GM12878 (cell line): ENCODE data around the gene LRRC39. TPM values are rescaled to one million over a fixed set of nuclear protein-coding genes. Genes with fewer than 3 reads are reported as not detected.

Source experiments
- ATAC-seq: fragments of 200-7000 bp; cut with Tn5 transposase; 3 replicates; pipeline ENCODE4 v1.9.1; 2020; ENCODE audit warnings: mild to moderate bottlenecking, moderate library complexity
- BruUV-seq: library from RNA; stranded (reverse); fragments of 400-500 nt; replicated peaks from 2 replicates; lab custom pipeline; 2021; lab: Mats Ljungman, UMichigan
- CTCF ChIA-PET: fragments of 300-600 bp; sonication (Branson Sonifier 250); formaldehyde crosslinking; extraction: SDS; loops from one replicate; lab custom pipeline; 2021; ENCODE audit warnings: inconsistent platforms; lab: Yijun Ruan, JAX
- POLR2A ChIA-PET: fragments of 350-600 bp; formaldehyde crosslinking; extraction: SDS; loops from one replicate; lab custom pipeline; 2021; ENCODE audit warnings: inconsistent platforms; lab: Charles Lee
- RAD21 ChIA-PET: fragments of 300-600 bp; sonication (Branson Sonifier 250); formaldehyde crosslinking; loops from one replicate; lab custom pipeline; 2023; ENCODE audit warnings: antibody characterized with exemption; ENCODE audit not compliant: unreplicated experiment; lab: Charles Lee
- SMC1A ChIA-PET: fragments of 300-600 bp; sonication (Branson Sonifier 250); formaldehyde crosslinking; loops from one replicate; lab custom pipeline; 2023; ENCODE audit not compliant: unreplicated experiment, uncharacterized antibody; lab: Charles Lee
- DNase-seq: peaks from one replicate; pipeline ENCODE4 v3.0.0-alpha.2; 2011; ENCODE audit warnings: low read depth, low spot score
- FAIRE-seq: peaks from 3 replicates; lab custom pipeline; 2011; peaks lifted over from hg19 to GRCh38; lab: Jason Lieb, UNC
- H2AFZ ChIP-seq: 2 replicates; pipeline ENCODE4 v1.6.0; 2011; ENCODE audit warnings: low read depth, low read length, control low read depth; ENCODE audit not compliant: control insufficient read depth
- H3K27ac ChIP-seq: 2 replicates; pipeline ENCODE4 v1.5.1; 2011; ENCODE audit warnings: control low read depth; ENCODE audit not compliant: control insufficient read depth, insufficient read depth
- H3K27me3 ChIP-seq, 2 experiments: replicated peaks in 1 of 2; 2 replicates each; pipeline versions ENCODE4 v1.6.0 to v1.6.1; 2011; ENCODE audit warnings: low read length in 1 of 2; ENCODE audit not compliant: control insufficient read depth in 2 of 2, insufficient read depth in 2 of 2
- H3K36me3 ChIP-seq, 2 experiments: 2 replicates each; pipeline ENCODE4 v1.5.1; 2011; ENCODE audit warnings: low read length in 1 of 2; ENCODE audit not compliant: control insufficient read depth in 2 of 2, insufficient read depth in 2 of 2
- H3K4me1 ChIP-seq: 2 replicates; pipeline ENCODE4 v1.6.1; 2011; ENCODE audit warnings: mild to moderate bottlenecking, low read length, moderate library complexity, mixed read lengths; ENCODE audit not compliant: control insufficient read depth, insufficient read depth
- H3K4me2 ChIP-seq: 2 replicates; pipeline ENCODE4 v1.6.0; 2011; ENCODE audit warnings: control low read depth; ENCODE audit not compliant: control insufficient read depth, insufficient read depth
- H3K4me3 ChIP-seq: fragments of 200-600 bp; sonication (generic); 2 replicates; pipeline ENCODE4 v1.5.1; 2016
- H3K79me2 ChIP-seq: 2 replicates; pipeline ENCODE4 v1.6.0; 2011; ENCODE audit warnings: low read length; ENCODE audit not compliant: control insufficient read depth, insufficient read depth
- H3K9ac ChIP-seq: 2 replicates; pipeline ENCODE4 v1.8.0; 2011; ENCODE audit warnings: low read length, control low read depth, mixed read lengths; ENCODE audit not compliant: control insufficient read depth, insufficient read depth
- H3K9me3 ChIP-seq: replicated peaks from 3 replicates; pipeline ENCODE4 v1.5.1; 2011; ENCODE audit warnings: mild to moderate bottlenecking, low read length; ENCODE audit not compliant: control insufficient read depth, insufficient read depth
- H4K20me1 ChIP-seq: 2 replicates; pipeline ENCODE4 v1.6.0; 2011; ENCODE audit not compliant: control insufficient read depth, insufficient read depth
- DPF2 ChIP-seq: fragments of 450-650 bp; IDR thresholded peaks from 2 replicates; pipeline ENCODE4 v1.6.1; 2017; ENCODE audit warnings: mild to moderate bottlenecking
- ETV6 ChIP-seq, 2 experiments: fragments of 450-650 bp in 1 of 2; IDR thresholded peaks in 1 of 2; conservative IDR thresholded peaks in 1 of 2; 2 replicates each; pipeline ENCODE4 v1.6.1; 2014; ENCODE audit warnings: antibody characterized with exemption in 1 of 2, borderline replicate concordance in 1 of 2, low read depth in 1 of 2, mild to moderate bottlenecking in 1 of 2, moderate library complexity in 1 of 2
- IKZF1 ChIP-seq: fragments of 450-650 bp; conservative IDR thresholded peaks from 2 replicates; pipeline ENCODE4 v1.6.1; 2017; ENCODE audit warnings: antibody characterized with exemption, mild to moderate bottlenecking
- IKZF2 ChIP-seq, 2 experiments: fragments of 450-650 bp; IDR thresholded peaks; 2 replicates each; pipeline ENCODE4 v1.6.1; 2017; ENCODE audit warnings: mild to moderate bottlenecking in 2 of 2, moderate library complexity in 2 of 2
- IRF4 ChIP-seq: IDR thresholded peaks from 2 replicates; pipeline ENCODE4 v1.6.1; 2011; ENCODE audit warnings: low read depth, low read length
- JUNB ChIP-seq: IDR thresholded peaks from 2 replicates; pipeline ENCODE4 v1.6.1; 2016; ENCODE audit warnings: antibody characterized with exemption, mild to moderate bottlenecking
- LARP7 ChIP-seq: fragments of 450-650 bp; IDR thresholded peaks from 2 replicates; pipeline ENCODE4 v1.6.1; 2017; ENCODE audit warnings: mild to moderate bottlenecking
- MLLT1 ChIP-seq: fragments of 450-650 bp; IDR thresholded peaks from 2 replicates; pipeline ENCODE4 v1.6.1; 2016; ENCODE audit warnings: mild to moderate bottlenecking
- MXI1 ChIP-seq: fragments of 150-350 bp; IDR thresholded peaks from 2 replicates; pipeline ENCODE4 v1.6.1; 2011; ENCODE audit warnings: low read depth, mild to moderate bottlenecking, inconsistent platforms, low read length, improper control_type of control experiment
- NFIC ChIP-seq: IDR thresholded peaks from 2 replicates; pipeline ENCODE4 v1.6.1; 2012; ENCODE audit warnings: low read depth, mild to moderate bottlenecking, inconsistent platforms, low read length, moderate library complexity
- PAX8 ChIP-seq: fragments of 450-650 bp; IDR thresholded peaks from 2 replicates; pipeline ENCODE4 v1.6.1; 2017; ENCODE audit warnings: mild to moderate bottlenecking, moderate library complexity
- POU2F2 ChIP-seq: IDR thresholded peaks from 3 replicates; pipeline ENCODE4 v1.6.1; 2011; ENCODE audit warnings: low read depth, mild to moderate bottlenecking, low read length, borderline replicate concordance
- RUNX3 ChIP-seq: IDR thresholded peaks from 2 replicates; pipeline ENCODE4 v1.6.1; 2012; ENCODE audit warnings: low read length, inconsistent platforms
- SIN3A ChIP-seq: IDR thresholded peaks from 2 replicates; pipeline ENCODE4 v1.6.1; 2012; ENCODE audit warnings: low read depth, low read length, improper control_type of control experiment
- SPI1 ChIP-seq: IDR thresholded peaks from 2 replicates; pipeline ENCODE4 v1.6.1; 2011; ENCODE audit warnings: low read depth, mild to moderate bottlenecking, low read length, moderate library complexity, borderline replicate concordance; ENCODE audit not compliant: insufficient read depth
- SUPT20H ChIP-seq: IDR thresholded peaks from 2 replicates; pipeline ENCODE4 v1.6.1; 2011; ENCODE audit warnings: low read depth, mild to moderate bottlenecking, low read length, moderate library complexity, borderline replicate concordance; ENCODE audit not compliant: control insufficient read depth
- TARDBP ChIP-seq: IDR thresholded peaks from 2 replicates; pipeline ENCODE4 v1.6.1; 2016; ENCODE audit warnings: borderline replicate concordance
- TCF7 ChIP-seq: IDR thresholded peaks from 2 replicates; pipeline ENCODE4 v1.6.1; 2014; ENCODE audit warnings: antibody characterized with exemption, borderline replicate concordance
- WRNIP1 ChIP-seq: IDR thresholded peaks from 2 replicates; pipeline ENCODE4 v1.6.1; 2011; ENCODE audit warnings: low read depth, low read length, improper control_type of control experiment, borderline replicate concordance
- ZBTB4 ChIP-seq: fragments of 450-650 bp; formaldehyde crosslinking; IDR thresholded peaks from 2 replicates; pipeline ENCODE4 v1.4.0; 2022; ENCODE audit warnings: mild to moderate bottlenecking, moderate library complexity
- ZNF24 ChIP-seq: fragments of 450-650 bp; IDR thresholded peaks from 2 replicates; pipeline ENCODE4 v1.6.1; 2017; ENCODE audit warnings: antibody characterized with exemption, mild to moderate bottlenecking
- WGBS: methylation state at CpG from one replicate; pipeline ENCODE4 v1.1.6; 2016; ENCODE audit warnings: low lambda C conversion rate; ENCODE audit not compliant: insufficient replicate concordance, insufficient coverage; ENCODE audit errors: missing lambda C conversion rate; 5-methylcytosine and 5-hydroxymethylcytosine counted together
- in situ Hi-C: fragments of 300-500 bp; cut with MboI; formaldehyde crosslinking; loops from 9 replicates; pipeline ENCODE4 v1.14.3; 2018; ENCODE audit warnings: mixed read lengths
- intact Hi-C: fragments of 100-400 bp; cut with micrococcal nuclease; formaldehyde crosslinking; loops from one replicate; pipeline ENCODE4 v1.14.2; 2022; ENCODE audit not compliant: unreplicated experiment
- polyA plus RNA-seq, 11 experiments: library from polyadenylated mRNA; depleted of rRNA in 4 of 11; unstranded in 6 of 11; stranded (reverse) in 5 of 11; fragments of >200 nt; fragmentation: Nextera tagmentation in 4 of 11; fragmentation: Illumina TruSeq in 1 of 11; extraction: Ambion mirVana in 4 of 11; extraction: Trizol in 1 of 11; gene quantifications; 1 replicate in 1 of 11; 2 replicates in 10 of 11; pipeline versions ENCODE4 v1.2.1 to v1.2.3, GENCODE V29; 2011 to 2016; ENCODE audit warnings: inconsistent platforms in 2 of 11, missing spikeins in 2 of 11, low read depth in 1 of 11
- total RNA-seq, 4 experiments: library from RNA; depleted of rRNA in 3 of 4; stranded (reverse); fragments of >200 nt in 3 of 4; fragmentation: Illumina TruSeq in 1 of 4; extraction: Trizol in 1 of 4; gene quantifications; 2 replicates each; pipeline versions ENCODE4 v1.2.1 to v1.2.3, GENCODE V29; 2013 to 2021

LRRC39 gene
- total and polyA plus RNA-seq, 10 of the 15 experiments (the other 5 are each of a cell fraction or from before 2014, with no cell fraction given) = 0.23 to 1.1 (median 0.56) TPM

- Histone ChIP-seq H2AFZ (no peak overlapping the region), H3K4me3 (no peak overlapping the region), H3K79me2 (no peaks in the 10 kb centered on the region), H3K36me3 (peaks cover 0 to 7% of the 10 kb centered on the region in 2 experiments; a peak in 2 of 4 replicates), H3K4me2 (peak overlapping the region; percentile 63; the same call in 1 of the 2 replicates), H3K27me3 (no peaks in the 10 kb centered on the region), H3K9ac (no peak overlapping the region; the same call in 1 of the 2 replicates), H3K27ac (no peak overlapping the region), H3K9me3 (no peaks in the 10 kb centered on the region), H3K4me1 (peaks cover 8% of the 10 kb centered on the region), H4K20me1 (no peaks in the 10 kb centered on the region)
- POLR2A ChIA-PET = interaction anchor here (0.6 to 1.4 kb wide), 2 partner anchors 19 to 35 kb away, joined by 3 read pairs; partner anchors contain the start of gene TRMT13
- CTCF ChIA-PET = interaction anchor here (0.7 to 3.3 kb wide), 4 partner anchors 12 to 307 kb away, joined by 3 to 17 read pairs (median 4); no protein-coding TSS in a partner anchor
- in situ Hi-C loops = no loop called here
- DNase-seq (no peak), FAIRE-seq (no peak), ATAC-seq (peak; percentile 93)
- RAD21 ChIA-PET = interaction anchor here (1.1 kb wide), 1 partner anchor 21 kb away, joined by 4 read pairs; no protein-coding TSS in a partner anchor
- BruUV-seq = no TSS peak
- WGBS = 0% methylated on average over 4 of the region's 4 CpGs
- intact Hi-C loops = loop anchor here (5.0 kb wide), 1 partner anchor 305 kb away; no protein-coding TSS in a partner anchor
- SMC1A ChIA-PET = interaction anchor here (0.7 to 1.7 kb wide), 6 partner anchors 9 to 716 kb away, joined by 3 to 4 read pairs (median 3); no protein-coding TSS in a partner anchor
- TF ChIP-seq SIN3A = no peak
- TF ChIP-seq SPI1 = peak; percentile 95
- no peak for TF ChIP-seq ZNF24
- TF ChIP-seq TARDBP = no peak
- TF ChIP-seq ZBTB4 (CRISPR knock-in tag) = no peak
- peak; percentile 36; the same call in 1 of the 2 replicates for TF ChIP-seq NFIC
- TF ChIP-seq DPF2 = 0 out of 2 replicates have a peak, but pooled peaks have one; percentile 62
- TF ChIP-seq MLLT1 = no peak
- TF ChIP-seq RUNX3 = 0 out of 2 replicates have a peak, but pooled peaks have one; percentile 18
- TF ChIP-seq TCF7 = peak; percentile 26; the same call in 1 of the 2 replicates
- TF ChIP-seq SUPT20H = no peak
- TF ChIP-seq WRNIP1 = no peak
- peak; percentile 69 for TF ChIP-seq JUNB
- TF ChIP-seq MXI1 = no peak
- TF ChIP-seq IKZF1 = peak; percentile 55; the same call in 1 of the 2 replicates
- TF ChIP-seq ETV6 (conservative IDR thresholded peaks at IDR 0.05 in 1 of 2, IDR thresholded peaks at IDR 0.05 in 1 of 2; ENCODE audit: borderline replicate concordance in 1 of 2, low read depth in 1 of 2) = peak in 1 of 2 experiments; percentile 54; a peak in 1 of 4 replicates
- peak; percentile 83 for TF ChIP-seq IRF4
- no peak for TF ChIP-seq POU2F2
- TF ChIP-seq PAX8 = no peak
- peak; percentile 66; a peak in 3 of 4 replicates for TF ChIP-seq IKZF2 (IDR thresholded peaks at IDR 0.05)
- TF ChIP-seq LARP7 = no peak
Measured at GRCh38 chr1:100152271-100152670, 25.8 kb downstream of the LRRC39 start.
